Amniotic stem cell (primary cell): ENCODE data around the gene NTSR1.

Experiments used
- DNase-seq: peaks from one replicate; lab custom pipeline; 2025; lab: John Stamatoyannopoulos, UW

NTSR1 gene

GRCh38 chr20:62787321-62787720 is 78.7 kb downstream of the NTSR1 start:
- no peak for DNase-seq

DNA sequence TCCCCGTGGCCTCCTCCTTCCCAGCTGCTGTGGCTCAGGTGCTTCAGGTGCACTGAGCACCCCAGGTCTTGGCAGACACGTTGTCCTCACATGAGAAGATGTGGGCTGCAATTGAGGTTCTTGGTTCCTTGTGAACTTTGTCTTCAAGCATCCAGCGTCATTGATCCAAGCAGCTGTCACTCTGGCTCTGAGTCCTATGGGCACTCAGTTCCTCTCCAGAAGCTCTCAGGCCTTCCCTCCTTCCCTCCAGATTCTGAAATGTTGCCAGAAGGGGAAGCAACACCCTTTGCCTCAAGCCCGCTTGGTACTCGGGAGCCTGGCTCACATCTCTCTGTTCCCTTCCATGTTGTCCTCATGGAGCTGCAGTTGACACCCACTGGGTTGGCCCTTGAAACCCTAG is 79.2 kb downstream of the NTSR1 start:
- DNase-seq: no peak

- no peak for DNase-seq
Measured at GRCh38 chr20:62788607-62789006, 80.0 kb downstream of the NTSR1 start.

GRCh38 chr20:62790075-62790474 is 81.4 kb downstream of the NTSR1 start:
- DNase-seq: no peak

DNA sequence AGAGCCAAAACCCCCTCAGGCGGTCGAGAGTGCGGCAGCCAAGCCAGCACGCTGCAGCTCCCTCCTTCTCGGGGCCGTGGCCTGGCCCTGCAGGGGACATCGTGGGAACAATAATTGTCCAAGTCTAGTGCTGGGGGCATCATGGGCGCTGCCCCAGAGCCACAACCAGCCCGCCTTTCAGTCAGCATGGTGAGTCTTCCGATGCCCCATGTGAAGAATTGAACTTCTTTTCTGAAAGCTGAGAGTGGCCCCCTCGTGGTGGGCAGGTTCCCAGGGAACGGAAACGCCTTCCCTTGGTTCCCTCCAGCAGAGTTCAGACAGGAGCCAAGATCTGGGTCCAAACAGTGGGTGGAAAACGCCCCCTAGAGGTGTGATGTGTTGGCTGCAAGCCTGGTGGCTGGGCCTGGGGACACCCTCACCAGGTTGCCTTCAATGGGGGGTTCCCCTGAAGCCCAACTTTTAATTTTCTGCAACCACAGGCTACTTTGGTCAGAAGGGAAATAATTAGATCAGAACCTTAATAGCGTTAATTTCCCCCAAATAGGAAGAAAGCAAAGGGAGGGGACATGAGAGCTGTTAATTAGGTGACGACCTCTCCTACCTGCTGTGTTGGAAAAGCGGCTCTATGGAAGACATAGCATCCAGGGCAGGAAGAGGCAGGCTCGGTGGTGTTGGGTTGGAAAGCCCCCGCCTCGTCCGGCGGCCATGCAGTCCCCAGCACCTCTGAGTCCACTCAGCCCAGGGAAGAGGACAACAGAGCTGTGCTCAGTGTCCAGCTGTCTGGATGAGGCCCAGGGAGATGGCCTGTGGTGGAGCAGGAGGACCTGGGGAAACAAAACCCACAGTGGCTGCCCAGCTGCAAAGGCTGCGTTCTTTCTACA is 82.9 kb downstream of the NTSR1 start:
- peak; percentile 90 for DNase-seq

- no peak for DNase-seq
Measured at GRCh38 chr20:62792182-62792939, 83.7 kb downstream of the NTSR1 start.

GRCh38 chr20:62792940-62793756 is 84.5 kb downstream of the NTSR1 start:
- DNase-seq: no peak

GRCh38 chr20:62793757-62794006 is 85.0 kb downstream of the NTSR1 start:
- DNase-seq: no peak

- peak; percentile 93 for DNase-seq
Measured at GRCh38 chr20:62794007-62794724, 85.5 kb downstream of the NTSR1 start.

DNA sequence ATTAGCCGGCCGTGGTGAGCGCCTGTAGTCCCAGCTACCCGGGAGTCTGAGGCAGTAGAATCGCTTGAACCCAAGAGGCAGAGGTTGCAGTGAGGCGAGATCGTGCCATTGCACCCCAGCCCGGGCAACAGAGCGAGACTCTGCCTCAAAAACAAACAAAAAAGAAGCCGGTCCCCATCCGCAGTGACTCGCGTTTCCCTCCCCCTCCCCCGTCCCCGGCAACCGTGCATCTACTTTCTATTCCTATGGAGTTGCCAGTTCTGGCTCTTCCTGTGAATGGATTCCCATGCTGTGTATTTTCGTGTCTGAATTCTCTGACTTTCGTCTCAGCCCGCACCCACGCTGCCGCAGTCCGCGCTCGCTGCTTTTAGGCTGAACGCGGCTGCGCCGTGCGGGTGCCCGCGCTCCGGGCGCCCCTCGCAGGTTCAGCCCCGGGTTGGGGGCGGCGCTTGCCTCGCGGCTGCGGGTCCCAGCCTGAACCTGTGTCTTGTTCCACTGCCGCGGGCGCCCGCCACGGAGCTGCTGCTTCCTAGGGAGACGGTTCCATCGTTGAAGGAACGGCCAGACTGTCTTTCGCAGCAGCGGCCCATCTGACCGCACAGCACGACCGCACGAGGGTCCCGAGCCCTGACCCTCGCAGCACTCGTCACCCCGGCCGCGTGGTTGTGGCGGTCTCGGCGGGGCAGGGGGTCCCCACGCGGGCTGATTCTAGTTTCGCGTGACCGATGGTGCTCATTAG is 86.6 kb downstream of the NTSR1 start:
- no peak for DNase-seq

DNA sequence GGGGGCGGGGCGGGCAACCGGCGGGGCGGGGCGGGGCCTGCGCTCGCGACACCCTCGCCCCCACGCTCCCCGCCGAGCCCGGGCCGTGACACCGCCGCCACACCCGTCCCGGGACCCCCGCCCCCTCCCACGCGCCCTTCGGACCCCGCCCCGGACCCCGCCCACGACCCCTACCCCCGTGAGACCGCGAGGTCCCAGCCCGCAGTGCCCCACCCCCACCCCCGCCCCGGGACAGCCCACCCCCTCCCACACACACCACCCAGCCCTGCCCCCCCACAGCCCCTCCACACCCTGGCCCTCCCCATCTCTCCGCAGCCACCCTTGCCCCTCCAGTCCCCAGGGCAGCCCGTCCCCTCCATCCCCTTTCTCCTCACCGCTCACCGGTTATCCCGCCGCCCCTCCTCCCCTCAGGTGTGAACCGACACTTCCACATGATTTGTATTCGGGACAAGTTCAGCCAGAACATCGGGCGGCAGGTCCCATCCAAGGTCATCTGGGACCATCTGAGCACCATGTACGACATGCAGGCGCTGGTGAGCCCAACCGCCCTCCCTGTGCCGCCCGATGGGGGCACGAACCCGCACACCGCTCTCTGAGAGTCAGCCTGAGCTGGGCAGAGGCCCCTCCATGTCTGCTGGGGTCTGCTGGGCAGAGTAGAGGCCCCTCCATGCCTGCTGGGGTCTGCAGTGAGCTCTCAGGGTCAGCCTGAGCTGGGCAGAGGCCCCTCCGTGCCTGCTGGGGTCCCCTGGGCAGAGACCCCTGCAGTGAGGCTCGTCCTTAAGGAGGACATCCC is 88.3 kb downstream of the NTSR1 start:
- no peak for DNase-seq

GRCh38 chr20:62797671-62798532 is 89.3 kb downstream of the NTSR1 start:
- no peak for DNase-seq

DNA sequence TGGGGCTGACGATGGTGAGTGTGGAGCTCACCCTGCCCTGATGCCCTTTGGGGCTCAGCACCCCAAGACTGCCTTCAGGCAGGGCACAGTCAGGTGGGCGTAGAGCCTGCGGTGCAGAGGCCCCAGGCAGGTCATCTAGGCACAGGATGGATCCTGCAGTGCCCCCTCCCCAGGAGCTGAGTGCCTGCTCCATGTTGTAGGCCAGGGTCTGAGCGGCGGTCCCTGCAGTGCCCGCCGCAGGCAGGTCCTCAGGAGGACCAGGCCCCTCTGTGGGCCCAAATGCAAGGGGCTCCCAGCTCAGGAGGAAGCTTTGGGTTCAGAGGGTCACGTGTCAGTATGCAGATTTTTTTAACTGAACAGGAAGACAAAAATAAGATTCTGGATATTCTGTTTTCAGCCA is 90.4 kb downstream of the NTSR1 start:
- DNase-seq: no peak

DNA sequence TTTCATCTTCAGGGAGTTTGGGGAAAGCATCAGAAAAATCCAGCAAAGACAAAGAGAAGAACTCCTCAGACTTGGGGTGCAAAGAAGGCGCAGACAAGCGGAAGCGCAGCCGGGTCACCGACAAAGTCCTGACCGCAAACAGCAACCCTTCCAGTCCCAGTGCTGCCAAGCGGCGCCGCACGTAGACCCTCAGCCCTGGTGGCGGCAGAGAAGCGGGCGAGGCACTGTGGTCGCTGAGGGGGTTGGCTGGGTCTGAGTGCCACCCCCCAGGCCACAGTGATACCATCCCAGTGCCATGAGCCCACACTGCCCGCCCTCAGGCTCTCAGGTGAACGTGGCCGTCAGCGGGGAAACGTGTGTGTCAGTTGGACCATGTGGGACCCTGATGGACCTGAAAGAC is 90.8 kb downstream of the NTSR1 start:
- DNase-seq: no peak

DNA sequence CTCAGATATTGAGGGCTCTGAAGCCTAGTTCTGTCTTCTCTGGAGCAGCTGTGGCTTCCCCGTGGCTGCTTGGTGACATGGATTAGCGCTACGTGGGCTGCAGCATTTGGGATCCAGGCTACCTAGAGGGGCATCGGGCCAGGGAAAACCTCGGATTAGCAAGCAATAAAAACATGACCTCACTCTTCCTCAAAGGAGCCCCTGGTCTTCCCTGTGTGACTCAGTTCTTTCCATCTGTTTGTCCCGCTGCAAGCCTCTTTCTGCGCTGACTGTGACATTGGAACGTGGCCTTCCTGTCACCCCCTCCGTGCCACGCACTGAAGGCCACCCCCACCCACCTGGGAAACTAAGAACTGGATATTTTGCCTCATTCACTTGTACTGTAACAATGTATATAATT is 91.2 kb downstream of the NTSR1 start:
- DNase-seq: no peak

- DNase-seq: no peak
Measured at GRCh38 chr20:62800314-62801259, 92.0 kb downstream of the NTSR1 start.

DNA sequence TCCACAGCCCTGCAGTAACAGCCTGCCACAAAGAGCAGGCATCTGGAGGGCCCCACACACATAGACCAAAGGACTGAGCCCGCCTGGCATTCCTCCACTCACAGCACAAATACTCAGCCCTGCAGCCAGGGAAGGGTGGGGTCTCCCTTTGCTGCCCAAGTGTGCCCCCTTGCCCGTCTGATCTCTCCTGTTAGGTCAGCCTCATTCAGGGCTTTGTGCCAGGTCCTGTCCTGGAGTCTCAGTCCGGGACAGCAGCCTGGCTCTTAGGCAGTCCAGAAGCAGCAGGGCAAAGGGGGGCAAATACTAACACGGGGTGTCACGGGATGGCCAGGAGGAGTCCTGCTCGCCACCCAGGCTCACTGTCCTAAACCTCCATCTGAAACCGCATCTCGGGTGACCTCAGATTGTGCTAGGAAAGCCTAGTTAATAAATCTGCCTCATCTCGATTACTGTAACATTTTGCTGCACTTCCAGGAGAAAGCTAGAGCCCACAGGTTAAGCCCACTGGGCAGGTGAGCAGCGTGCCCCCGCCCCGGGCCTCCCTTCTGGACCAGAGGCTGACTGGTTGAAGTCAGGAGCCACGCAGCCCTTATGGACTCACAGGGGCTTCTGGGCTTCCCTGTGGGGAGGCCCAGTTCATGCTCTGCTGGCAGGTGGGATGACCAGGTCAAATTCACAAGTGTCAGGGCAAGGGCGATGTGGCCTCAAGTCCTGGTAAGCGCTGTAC is 92.8 kb downstream of the NTSR1 start:
- no peak for DNase-seq
